Endothelial cell of umbilical vein (primary cell): ENCODE measurements around the gene ZNF154. TPM values are rescaled to one million over a fixed set of nuclear protein-coding genes. Genes with fewer than 3 reads are reported as not detected.

Experiments used
- BruUV-seq: library from RNA; stranded (reverse); fragments of 400-500 nt; replicated peaks from 2 replicates; lab custom pipeline; 2021; lab: Mats Ljungman, UMichigan
- CTCF ChIA-PET: fragments of 300-600, 350-600 bp; sonication (Branson Sonifier 250); formaldehyde crosslinking; loops from one replicate; lab custom pipeline; 2021; ENCODE audit warnings: antibody characterized with exemption, inconsistent platforms; lab: Charles Lee
- POLR2A ChIA-PET: fragments of 300-600, 350-600 bp; sonication (Branson Sonifier 250); formaldehyde crosslinking; loops from one replicate; lab custom pipeline; 2021; ENCODE audit warnings: antibody characterized with exemption, inconsistent platforms; lab: Charles Lee
- DNase-seq: peaks from one replicate; pipeline ENCODE4 v3.0.0-alpha.2; 2011; ENCODE audit warnings: low read depth, low spot score
- FAIRE-seq: peaks from 2 replicates; lab custom pipeline; 2011; peaks lifted over from hg19 to GRCh38; lab: Jason Lieb, UNC
- H2AFZ ChIP-seq: 2 replicates; pipeline ENCODE4 v1.6.0; 2012; ENCODE audit warnings: low read depth, low read length, control low read depth, inconsistent platforms
- H3K27ac ChIP-seq: 2 replicates; pipeline ENCODE4 v1.5.1; 2011; ENCODE audit warnings: low read depth, mild to moderate bottlenecking, control low read depth, low read length, moderate library complexity; ENCODE audit not compliant: insufficient read depth
- H3K27me3 ChIP-seq, 2 experiments: 2 replicates each; pipeline versions ENCODE4 v1.6.0 to v1.6.1; 2011; ENCODE audit warnings: low read length in 2 of 2, mixed read lengths in 1 of 2; ENCODE audit not compliant: control insufficient read depth in 2 of 2, insufficient read depth in 2 of 2
- H3K36me3 ChIP-seq, 2 experiments: 2 replicates in 1 of 2; 3 replicates in 1 of 2; pipeline ENCODE4 v1.5.1; 2011; ENCODE audit warnings: low read length in 2 of 2, mild to moderate bottlenecking in 1 of 2, moderate library complexity in 1 of 2; ENCODE audit not compliant: control insufficient read depth in 2 of 2, insufficient read depth in 2 of 2; ENCODE audit errors: extremely low read depth in 1 of 2
- H3K4me1 ChIP-seq: 3 replicates; pipeline ENCODE4 v1.5.1; 2011; ENCODE audit warnings: mild to moderate bottlenecking, low read length; ENCODE audit not compliant: control insufficient read depth, insufficient read depth; ENCODE audit errors: extremely low read depth
- H3K4me2 ChIP-seq: 2 replicates; pipeline ENCODE4 v1.6.1; 2011; ENCODE audit warnings: low read length, control low read depth, mixed read lengths; ENCODE audit not compliant: insufficient read depth
- H3K4me3 ChIP-seq, 3 experiments: fragments of 200-600 bp in 1 of 3; sonication (generic), shearing (Covaris generic) in 1 of 3; replicated peaks in 1 of 3; 2 replicates each; pipeline ENCODE4 v1.5.1; 2011 to 2016; ENCODE audit warnings: control low read depth in 3 of 3, low read length in 3 of 3, mild to moderate bottlenecking in 2 of 3, inconsistent platforms in 1 of 3, low read depth in 1 of 3, moderate library complexity in 1 of 3; ENCODE audit not compliant: insufficient read depth in 1 of 3
- H3K79me2 ChIP-seq: 2 replicates; pipeline ENCODE4 v1.6.0; 2012; ENCODE audit warnings: low read length, inconsistent platforms; ENCODE audit not compliant: control insufficient read depth, insufficient read depth
- H3K9ac ChIP-seq: replicated peaks from 2 replicates; pipeline ENCODE3; 2011; ENCODE audit warnings: low read length, control low read depth; ENCODE audit not compliant: insufficient read depth; ENCODE audit errors: extremely low read depth
- H3K9me1 ChIP-seq: replicated peaks from 3 replicates; pipeline ENCODE4 v1.6.0; 2011; ENCODE audit warnings: mild to moderate bottlenecking, low read length; ENCODE audit not compliant: control insufficient read depth, insufficient read depth; ENCODE audit errors: extremely low read depth
- H3K9me3 ChIP-seq: replicated peaks from 2 replicates; pipeline ENCODE4 v1.5.1; 2012; ENCODE audit warnings: low read length, inconsistent platforms; ENCODE audit not compliant: control insufficient read depth, insufficient read depth
- H4K20me1 ChIP-seq: replicated peaks from 2 replicates; pipeline ENCODE3; 2011; ENCODE audit warnings: mild to moderate bottlenecking, low read length; ENCODE audit not compliant: control insufficient read depth, insufficient read depth; ENCODE audit errors: extremely low read depth
- EZH2 ChIP-seq: IDR thresholded peaks from 2 replicates; pipeline ENCODE4 v1.6.1; 2012; ENCODE audit warnings: borderline replicate concordance, low read depth, mild to moderate bottlenecking, moderate library complexity, low read length, inconsistent platforms; ENCODE audit not compliant: severe bottlenecking
- FOS ChIP-seq: IDR thresholded peaks from 2 replicates; pipeline ENCODE4 v1.6.1; 2011; ENCODE audit warnings: mild to moderate bottlenecking, low read length, moderate library complexity, borderline replicate concordance; ENCODE audit not compliant: insufficient read depth
- GATA2 ChIP-seq: IDR thresholded peaks from 2 replicates; pipeline ENCODE4 v1.7.0; 2011; ENCODE audit warnings: low read depth, mild to moderate bottlenecking, moderate library complexity, mixed read lengths, low read length; ENCODE audit not compliant: insufficient read length, insufficient read depth
- JUN ChIP-seq: IDR thresholded peaks from 2 replicates; pipeline ENCODE4 v1.6.1; 2011; ENCODE audit warnings: borderline replicate concordance, low read depth; ENCODE audit not compliant: insufficient read length, insufficient read depth
- MAX ChIP-seq: IDR thresholded peaks from 2 replicates; pipeline ENCODE4 v1.6.1; 2011; ENCODE audit not compliant: insufficient read depth, insufficient read length
- MYC ChIP-seq: IDR thresholded peaks from one replicate; pipeline ENCODE4 v1.6.1; 2011; ENCODE audit warnings: mild to moderate bottlenecking, low read depth, low read length
- POLR2A ChIP-seq: IDR thresholded peaks from 2 replicates; pipeline ENCODE4 v1.6.1; 2012; ENCODE audit warnings: low read depth, mild to moderate bottlenecking, control low read depth, low read length
- POLR2AphosphoS5 ChIP-seq: IDR thresholded peaks from 2 replicates; pipeline ENCODE4 v1.6.1; 2012; ENCODE audit warnings: low read depth, mild to moderate bottlenecking, control low read depth, low read length, moderate library complexity; ENCODE audit not compliant: insufficient read depth
- dilution Hi-C: fragments of 300-500 bp; cut with MboI; formaldehyde crosslinking; loops from one replicate; pipeline ENCODE4 v1.15.0; 2019; ENCODE audit warnings: low sequenced_read_pairs; ENCODE audit not compliant: extremely low pct_ligation_motif_present
- intact Hi-C: fragments of 100-400 bp; cut with micrococcal nuclease; formaldehyde crosslinking; loops from one replicate; pipeline ENCODE4 v1.10.0; 2022
- polyA plus RNA-seq, 4 experiments: library from polyadenylated mRNA; depleted of rRNA in 3 of 4; stranded (reverse) in 3 of 4; unstranded in 1 of 4; fragments of >200 nt; gene quantifications; 2 replicates each; pipeline versions ENCODE4 v1.2.1 to v1.2.3, GENCODE V29; 2011 to 2012; ENCODE audit warnings: missing spikeins in 1 of 4
- total RNA-seq: library from RNA; stranded (reverse); gene quantifications from 2 replicates; pipeline ENCODE4 v1.2.3, GENCODE V29; 2021
- TF ChIP-seq, protein P1 (sequence below), 2 donors: IDR thresholded peaks; 1 replicate in 1 of 2; 2 replicates in 1 of 2; pipeline ENCODE4 v1.5.1; 2011; ENCODE audit warnings: low read length in 2 of 2, mild to moderate bottlenecking in 2 of 2, moderate library complexity in 2 of 2, control low read depth in 1 of 2, inconsistent platforms in 1 of 2, low read depth in 1 of 2; ENCODE audit not compliant: insufficient read depth in 1 of 2; ENCODE audit errors: extremely low read depth in 1 of 2

Gene ZNF154
- total and polyA plus RNA-seq, 2 donors (not counting 3 experiments of a cell fraction or from before 2014, with no cell fraction given) = 1.3 to 2.0 TPM

- no peak overlapping the region for H3K4me3 ChIP-seq
- no peaks in the 10 kb centered on the region for H3K9me1 ChIP-seq
- H3K4me2 ChIP-seq = no peak overlapping the region
- no TSS peak for BruUV-seq
- H3K36me3 ChIP-seq = peaks cover 9 to 18% of the 10 kb centered on the region in 2 experiments
- H3K9me3 ChIP-seq = peaks cover 33% of the 10 kb centered on the region
- H3K9ac ChIP-seq = no peak overlapping the region
- peaks cover 17% of the 10 kb centered on the region for H3K79me2 ChIP-seq
- intact Hi-C loops (no loop called here), dilution Hi-C loops (no loop called here)
- TF ChIP-seq MAX = no peak
- TF ChIP-seq POLR2AphosphoS5 = no peak
- no peak for TF ChIP-seq MYC
- no peaks in the 10 kb centered on the region for H3K27me3 ChIP-seq
- POLR2A ChIA-PET = no interaction called here
- no peak overlapping the region for H2AFZ ChIP-seq
- CTCF ChIA-PET = no interaction called here
- no peak overlapping the region for H3K27ac ChIP-seq
- no peaks in the 10 kb centered on the region for H3K4me1 ChIP-seq
- H4K20me1 ChIP-seq = no peaks in the 10 kb centered on the region
- DNase-seq (no peak), FAIRE-seq (no peak)
These were observed 20.8 kb downstream of the ZNF154 start for GRCh38 chr19:57688011-57688763.

DNA sequence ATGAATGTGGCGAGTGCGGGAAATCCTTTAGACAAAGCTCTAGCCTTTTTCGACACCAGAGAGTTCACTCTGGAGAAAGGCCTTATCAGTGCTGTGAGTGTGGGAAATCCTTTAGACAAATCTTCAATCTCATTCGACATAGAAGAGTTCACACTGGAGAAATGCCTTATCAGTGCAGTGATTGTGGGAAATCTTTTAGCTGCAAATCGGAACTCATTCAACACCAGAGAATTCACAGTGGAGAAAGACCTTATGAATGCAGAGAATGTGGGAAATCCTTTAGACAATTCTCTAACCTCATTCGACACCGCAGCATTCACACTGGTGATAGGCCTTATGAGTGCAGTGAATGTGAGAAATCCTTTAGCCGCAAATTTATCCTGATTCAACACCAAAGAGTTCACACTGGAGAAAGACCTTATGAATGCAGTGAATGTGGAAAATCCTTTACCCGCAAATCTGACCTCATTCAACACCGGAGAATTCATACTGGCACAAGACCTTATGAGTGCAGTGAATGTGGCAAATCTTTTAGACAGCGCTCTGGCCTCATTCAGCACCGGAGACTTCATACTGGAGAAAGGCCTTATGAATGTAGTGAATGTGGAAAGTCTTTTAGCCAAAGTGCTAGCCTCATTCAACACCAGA is 21.5 kb downstream of the ZNF154 start:
- H3K4me3 ChIP-seq = no peak overlapping the region
- no TSS peak for BruUV-seq
- intact Hi-C loops = no loop called here
- H3K4me1 ChIP-seq = peaks cover 6% of the 10 kb centered on the region
- H3K9me3 ChIP-seq = peaks cover 32% of the 10 kb centered on the region
- peaks cover 9 to 18% of the 10 kb centered on the region in 2 experiments for H3K36me3 ChIP-seq
- no peaks in the 10 kb centered on the region for H3K9me1 ChIP-seq
- DNase-seq (no peak), FAIRE-seq (no peak)
- CTCF ChIA-PET = no interaction called here
- H3K4me2 ChIP-seq = no peak overlapping the region
- no peak overlapping the region for H3K9ac ChIP-seq
- dilution Hi-C loops = no loop called here
- no peaks in the 10 kb centered on the region for H3K27me3 ChIP-seq
- peaks cover 24% of the 10 kb centered on the region for H3K79me2 ChIP-seq
- no peaks in the 10 kb centered on the region for H4K20me1 ChIP-seq
- POLR2A ChIA-PET = no interaction called here
- TF ChIP-seq MYC (no peak), FOS (no peak), GATA2 (no peak), POLR2AphosphoS5 (no peak), MAX (no peak), JUN (no peak), EZH2 (no peak), POLR2A (no peak)
- TF ChIP-seq, protein P1, sequence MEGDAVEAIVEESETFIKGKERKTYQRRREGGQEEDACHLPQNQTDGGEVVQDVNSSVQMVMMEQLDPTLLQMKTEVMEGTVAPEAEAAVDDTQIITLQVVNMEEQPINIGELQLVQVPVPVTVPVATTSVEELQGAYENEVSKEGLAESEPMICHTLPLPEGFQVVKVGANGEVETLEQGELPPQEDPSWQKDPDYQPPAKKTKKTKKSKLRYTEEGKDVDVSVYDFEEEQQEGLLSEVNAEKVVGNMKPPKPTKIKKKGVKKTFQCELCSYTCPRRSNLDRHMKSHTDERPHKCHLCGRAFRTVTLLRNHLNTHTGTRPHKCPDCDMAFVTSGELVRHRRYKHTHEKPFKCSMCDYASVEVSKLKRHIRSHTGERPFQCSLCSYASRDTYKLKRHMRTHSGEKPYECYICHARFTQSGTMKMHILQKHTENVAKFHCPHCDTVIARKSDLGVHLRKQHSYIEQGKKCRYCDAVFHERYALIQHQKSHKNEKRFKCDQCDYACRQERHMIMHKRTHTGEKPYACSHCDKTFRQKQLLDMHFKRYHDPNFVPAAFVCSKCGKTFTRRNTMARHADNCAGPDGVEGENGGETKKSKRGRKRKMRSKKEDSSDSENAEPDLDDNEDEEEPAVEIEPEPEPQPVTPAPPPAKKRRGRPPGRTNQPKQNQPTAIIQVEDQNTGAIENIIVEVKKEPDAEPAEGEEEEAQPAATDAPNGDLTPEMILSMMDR (IDR thresholded peaks at IDR 0.05; ENCODE audit: extremely low read depth in 1 of 2, insufficient read depth in 1 of 2, low read depth in 1 of 2, low read length in 2 of 2) = no peak
- no peak overlapping the region for H3K27ac ChIP-seq
- no peak overlapping the region for H2AFZ ChIP-seq
